Measurements from ENCODE around the gene FOXA3.
A peak's percentile ranks its signal among the peaks of the same experiment; 100 is the strongest.

Gene FOXA3

DNA sequence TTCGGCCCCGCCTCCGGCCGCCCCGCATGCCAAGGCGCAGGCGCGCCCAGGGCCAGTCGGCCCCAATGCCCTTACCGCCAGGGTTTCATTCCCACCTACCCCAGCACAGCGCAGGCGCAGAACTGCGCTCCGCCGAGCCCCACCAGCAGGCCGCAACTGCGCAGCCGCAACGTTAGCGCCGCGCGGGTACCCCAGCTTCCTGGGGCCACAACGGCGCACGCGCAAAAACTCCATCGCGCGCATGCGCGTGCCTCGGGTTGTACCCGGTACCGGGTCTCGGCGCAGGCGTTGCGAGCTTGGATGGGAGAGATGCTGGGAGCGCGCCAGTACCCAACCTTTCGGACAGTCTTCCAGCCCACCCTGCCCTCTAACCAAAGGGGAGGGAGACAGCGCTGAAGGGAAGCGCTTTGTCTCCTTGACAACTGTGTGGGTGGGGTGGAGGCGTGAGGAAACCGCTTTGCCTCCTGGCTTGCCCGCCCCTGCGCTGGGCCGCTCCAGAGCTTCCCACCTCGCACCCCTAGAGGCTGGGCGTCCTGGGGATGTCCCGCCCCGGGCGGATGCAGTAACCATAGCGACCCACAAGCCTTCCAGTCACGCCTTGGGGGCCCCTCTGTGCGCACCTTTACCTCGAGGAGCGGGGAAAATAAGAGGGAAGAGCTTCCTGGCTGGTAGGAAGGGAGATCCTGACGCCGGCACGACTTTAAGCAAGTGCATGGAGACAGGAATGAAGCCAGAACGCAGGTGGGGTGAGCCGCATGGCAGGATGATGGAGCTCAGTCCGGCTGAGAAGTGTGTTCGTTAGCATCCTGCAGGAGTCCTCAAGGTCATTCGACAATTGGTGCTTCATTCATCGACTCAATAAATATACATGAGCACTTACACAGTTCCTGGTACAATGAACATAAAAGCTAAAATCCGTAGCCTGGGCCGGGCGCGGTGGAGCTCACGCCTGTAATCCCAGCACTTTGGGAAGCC lies 38.8 kb downstream of the FOXA3 start:
- POLR2A ChIA-PET, result interaction anchor here (0.5 kb wide), 1 partner anchor 14 kb away, joined by 3 read pairs; no protein-coding TSS in a partner anchor
- DNase-seq (ENCODE audit: extremely low spot score), result peak; percentile 100
- no peak for TF ChIP-seq CTCF (IDR thresholded peaks at IDR 0.05; ENCODE audit: control extremely low read depth, extremely low read depth, low read depth, missing control alignments)
- CTCF ChIA-PET, result interaction anchor here (0.7 to 3.3 kb wide), 10 partner anchors 8 to 133 kb away, joined by 3 to 18 read pairs (median 4); no protein-coding TSS in a partner anchor

DNA sequence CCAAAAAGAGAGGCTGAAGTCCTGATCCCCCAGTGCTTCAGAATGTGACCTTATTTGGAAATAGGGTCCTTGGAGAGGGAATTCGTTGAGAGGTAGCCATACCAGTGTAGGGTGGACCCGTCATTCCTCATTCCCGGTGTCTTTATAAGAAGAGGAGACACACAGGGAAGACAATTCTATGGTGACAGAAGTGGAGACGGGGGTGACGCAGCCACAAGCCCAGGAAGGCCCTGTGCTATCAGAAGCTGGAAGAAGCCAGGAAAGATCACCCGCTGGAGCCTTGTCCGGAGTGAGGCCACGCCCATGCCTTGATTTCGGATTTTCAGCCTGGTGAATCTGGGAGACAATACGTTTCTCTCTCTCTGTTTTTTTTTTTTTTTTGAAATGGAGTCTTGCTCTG lies 40.9 kb downstream of the FOXA3 start:
- CTCF ChIA-PET, result no interaction called here
- no peak for TF ChIP-seq CTCF (IDR thresholded peaks at IDR 0.05; ENCODE audit: control extremely low read depth, extremely low read depth, low read depth, missing control alignments)
- DNase-seq (ENCODE audit: extremely low spot score), result no peak
- POLR2A ChIA-PET, result no interaction called here

DNA sequence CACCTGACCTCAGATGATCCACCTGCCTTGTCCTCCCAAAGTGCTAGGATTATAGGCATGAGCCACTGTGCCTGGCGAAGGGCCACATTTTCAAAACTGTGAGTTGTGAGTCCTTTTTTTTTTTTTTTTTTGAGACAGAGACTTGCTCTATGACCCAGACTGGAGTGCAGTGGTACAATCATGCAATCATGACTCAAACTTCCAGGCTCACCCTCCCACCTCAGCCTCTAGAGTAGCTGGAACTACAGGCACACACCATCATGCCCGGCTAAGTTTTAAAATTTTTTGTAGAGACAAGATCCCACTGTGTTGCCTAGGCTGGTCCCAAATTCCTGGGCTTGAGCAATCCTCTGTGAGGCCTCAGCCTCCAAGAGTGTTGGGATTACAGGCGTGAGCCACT lies 42.1 kb downstream of the FOXA3 start:
- ChIA-PET POLR2A (no interaction called here), CTCF (no interaction called here)
- DNase-seq (ENCODE audit: extremely low spot score), result no peak
- TF ChIP-seq CTCF (IDR thresholded peaks at IDR 0.05; ENCODE audit: control extremely low read depth, extremely low read depth, low read depth, missing control alignments), result no peak

DNA sequence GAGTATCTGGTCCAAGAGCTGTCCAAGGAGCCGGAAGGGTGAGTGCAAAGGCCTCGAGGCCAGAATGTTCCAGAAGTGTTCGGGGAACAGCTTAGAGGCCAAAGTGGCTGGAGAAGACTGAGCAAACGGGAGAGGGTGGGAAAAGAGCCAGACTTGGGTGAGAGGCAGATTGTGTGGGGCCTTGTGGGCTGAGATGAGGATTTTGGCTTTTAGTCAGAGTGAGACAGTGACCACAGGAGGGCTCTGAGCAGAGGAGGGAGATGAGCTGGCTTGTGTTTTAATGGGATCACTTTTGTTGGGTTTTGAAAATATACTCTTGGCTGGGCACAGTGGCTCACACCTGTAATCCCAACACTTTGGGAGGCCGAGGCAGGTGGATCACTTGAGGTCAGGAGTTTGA lies 44.8 kb downstream of the FOXA3 start:
- POLR2A ChIA-PET, result no interaction called here
- CTCF ChIA-PET, result no interaction called here

DNA sequence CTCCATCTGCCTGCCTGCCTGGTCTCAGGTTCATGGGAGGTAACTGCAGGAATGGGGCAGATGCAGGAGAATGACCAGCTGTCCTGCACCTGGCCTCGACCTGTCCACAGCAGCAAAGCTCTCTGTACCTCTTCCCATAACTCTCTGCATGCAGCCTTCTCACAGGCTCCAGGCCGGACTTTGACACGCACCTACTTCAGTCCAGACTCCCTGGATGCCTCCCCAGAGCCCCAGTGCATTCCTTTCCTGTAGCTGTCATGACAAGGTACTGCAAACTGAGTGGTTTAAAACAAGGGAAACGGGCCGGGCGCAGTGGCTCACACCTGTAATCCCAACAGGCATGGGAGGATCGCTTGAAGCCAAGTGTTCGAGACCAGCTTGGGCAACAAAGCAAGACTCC lies 47.2 kb downstream of the FOXA3 start:
- DNase-seq (ENCODE audit: extremely low spot score), result no peak
- ChIA-PET CTCF (interaction anchor here (1.1 kb wide), 1 partner anchor 8 kb away, joined by 3 read pairs; the partner anchor contains the start of gene MYPOP), POLR2A (no interaction called here)
- no peak for TF ChIP-seq CTCF (IDR thresholded peaks at IDR 0.05; ENCODE audit: control extremely low read depth, extremely low read depth, low read depth, missing control alignments)

More for the DNA sequence above, 44.8 kb downstream of the FOXA3 start:
- no peak for TF ChIP-seq CTCF (IDR thresholded peaks at IDR 0.05; ENCODE audit: control extremely low read depth, extremely low read depth, low read depth, missing control alignments)
- no peak for DNase-seq (ENCODE audit: extremely low spot score)

DNA sequence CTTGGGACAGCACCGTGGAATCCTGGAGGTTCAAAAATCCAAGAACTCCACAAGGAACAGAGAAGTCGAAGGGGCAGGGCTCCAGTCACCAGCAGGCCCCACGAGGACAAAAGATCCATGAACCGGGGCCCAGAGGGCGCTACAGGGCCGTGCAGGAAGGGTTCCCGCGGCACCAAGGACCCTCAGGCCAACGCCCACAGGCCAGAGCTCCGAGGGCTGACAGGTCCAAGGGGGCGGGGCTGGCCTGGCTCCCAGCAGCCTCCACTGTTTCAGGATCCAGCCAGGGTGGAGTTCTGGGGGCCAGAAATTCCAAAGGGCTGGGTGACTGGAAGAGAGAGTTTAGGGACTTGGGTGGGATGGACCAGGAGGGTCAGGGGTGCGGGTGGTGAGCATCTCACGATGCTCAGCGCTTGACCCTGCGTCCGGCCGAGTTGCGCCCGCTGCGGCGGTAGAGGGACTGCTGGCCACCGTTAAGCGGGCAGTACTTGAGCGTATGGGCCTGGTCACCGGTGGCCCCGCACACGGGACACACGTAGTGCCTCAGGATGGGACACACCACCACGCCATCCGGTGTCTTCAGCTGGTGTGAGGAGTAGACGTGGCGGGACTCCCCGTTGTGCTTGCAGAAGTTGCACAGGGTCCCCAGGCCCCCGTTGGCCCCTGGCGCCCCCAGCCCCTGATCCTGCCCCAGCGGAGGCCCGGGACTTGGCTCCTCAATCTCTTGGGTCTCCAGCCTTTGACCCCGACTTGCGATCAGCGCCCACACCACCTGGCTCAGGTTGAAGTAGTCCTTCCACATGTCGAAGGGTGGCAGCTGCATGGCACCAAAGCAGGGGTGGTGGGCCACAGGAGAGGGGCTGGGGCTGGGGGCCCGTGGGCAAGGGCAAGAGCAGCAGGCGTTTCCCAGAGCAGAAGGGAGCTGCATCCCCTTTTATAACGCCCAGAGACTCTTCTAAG lies 50.0 kb downstream of the FOXA3 start, which contains the start of gene NANOS2:
Gene NANOS2, minus strand, starts transcription at position 905 of the 957 bp plus-strand sequence. Its CDS starts 85 bp downstream, at position 820.
- CTCF ChIA-PET, result no interaction called here
- POLR2A ChIA-PET, result no interaction called here
- peak; percentile 35 for TF ChIP-seq CTCF (IDR thresholded peaks at IDR 0.05; ENCODE audit: control extremely low read depth, extremely low read depth, low read depth, missing control alignments)
- no peak for DNase-seq (ENCODE audit: extremely low spot score)

All from GM10248 (cell line).